Trophoblast cell (in vitro differentiated cells and primary cell): ENCODE measurements around the gene TCFL5.

Experiments
- DNase-seq, 2 donors: peaks; one replicate each; pipeline ENCODE4 v3.0.0-alpha.2; 2016
- H2AFZ ChIP-seq: 2 replicates; pipeline ENCODE4 v1.6.1; 2013; ENCODE audit warnings: low read length, moderate library complexity, mild to moderate bottlenecking; ENCODE audit not compliant: insufficient read depth, poor library complexity
- H2AK5ac ChIP-seq: 2 replicates; pipeline ENCODE4 v1.6.1; 2013; ENCODE audit warnings: mild to moderate bottlenecking, low read length
- H2BK120ac ChIP-seq: 2 replicates; pipeline ENCODE4 v1.6.1; 2013; ENCODE audit warnings: low read length, mild to moderate bottlenecking, moderate library complexity; ENCODE audit not compliant: insufficient read depth, poor library complexity
- H2BK12ac ChIP-seq: 2 replicates; pipeline ENCODE4 v1.6.1; 2013; ENCODE audit warnings: mild to moderate bottlenecking, low read length, moderate library complexity
- H2BK5ac ChIP-seq: 2 replicates; pipeline ENCODE4 v1.6.1; 2013; ENCODE audit warnings: low read length, low read depth, moderate library complexity, mild to moderate bottlenecking; ENCODE audit not compliant: poor library complexity
- H3K14ac ChIP-seq: 2 replicates; pipeline ENCODE4 v1.6.1; 2013; ENCODE audit warnings: mild to moderate bottlenecking, low read length
- H3K18ac ChIP-seq: 2 replicates; pipeline ENCODE4 v1.6.1; 2013; ENCODE audit warnings: mild to moderate bottlenecking, low read length
- H3K23ac ChIP-seq: 2 replicates; pipeline ENCODE4 v1.6.1; 2013; ENCODE audit warnings: low read length
- H3K27ac ChIP-seq: 2 replicates; pipeline ENCODE4 v1.5.1; 2013; ENCODE audit warnings: low read depth, mild to moderate bottlenecking, inconsistent platforms, low read length, moderate library complexity
- H3K27me3 ChIP-seq: 2 replicates; pipeline ENCODE4 v1.6.1; 2013; ENCODE audit warnings: inconsistent platforms, mild to moderate bottlenecking, low read length, moderate library complexity; ENCODE audit not compliant: insufficient read depth
- H3K36me3 ChIP-seq, 2 experiments: 1 replicate in 1 of 2; 2 replicates in 1 of 2; pipeline ENCODE4 v1.6.1; 2013; ENCODE audit warnings: low read length in 2 of 2, mild to moderate bottlenecking in 2 of 2, moderate library complexity in 1 of 2; ENCODE audit not compliant: insufficient read depth in 2 of 2, control insufficient read depth in 1 of 2
- H3K4ac ChIP-seq: 2 replicates; pipeline ENCODE4 v1.6.1; 2013; ENCODE audit warnings: low read depth, mild to moderate bottlenecking, low read length, moderate library complexity
- H3K4me1 ChIP-seq, 2 experiments: 1 replicate in 1 of 2; 2 replicates in 1 of 2; pipeline ENCODE4 v1.6.1; 2013; ENCODE audit warnings: low read length in 2 of 2, mild to moderate bottlenecking in 2 of 2, moderate library complexity in 1 of 2; ENCODE audit not compliant: insufficient read depth in 2 of 2, control insufficient read depth in 1 of 2
- H3K4me2 ChIP-seq: 2 replicates; pipeline ENCODE4 v1.6.1; 2013; ENCODE audit warnings: inconsistent platforms, mild to moderate bottlenecking, low read length, moderate library complexity
- H3K4me3 ChIP-seq: 2 replicates; pipeline ENCODE4 v1.5.1; 2013; ENCODE audit warnings: mild to moderate bottlenecking, low read depth, low read length, inconsistent platforms
- H3K79me1 ChIP-seq: one replicate; pipeline ENCODE4 v1.6.1; 2013; ENCODE audit warnings: low read length
- H3K79me2 ChIP-seq: 2 replicates; pipeline ENCODE4 v1.6.1; 2013; ENCODE audit warnings: low read length, mild to moderate bottlenecking; ENCODE audit not compliant: control insufficient read depth, insufficient read depth, poor library complexity
- H3K9ac ChIP-seq: 2 replicates; pipeline ENCODE4 v1.6.1; 2013; ENCODE audit warnings: mild to moderate bottlenecking, low read length
- H3K9me3 ChIP-seq: 2 replicates; pipeline ENCODE4 v1.6.1; 2013; ENCODE audit warnings: low read depth, mild to moderate bottlenecking, control low read depth, inconsistent platforms, low read length; ENCODE audit not compliant: insufficient read depth
- H4K12ac ChIP-seq: 2 replicates; pipeline ENCODE4 v1.6.1; 2013; ENCODE audit warnings: low read depth, mild to moderate bottlenecking, low read length, moderate library complexity
- H4K8ac ChIP-seq: 2 replicates; pipeline ENCODE4 v1.6.1; 2013; ENCODE audit warnings: low read depth, mild to moderate bottlenecking, low read length, moderate library complexity
- H4K91ac ChIP-seq: one replicate; pipeline ENCODE4 v1.6.1; 2013; ENCODE audit warnings: low read depth, mild to moderate bottlenecking, low read length, moderate library complexity
- WGBS: extraction: QIAGEN DNeasy Blood & Tissue Kit; methylation state at CpG from one replicate; pipeline ENCODE4 v1.1.7; 2013; ENCODE audit warnings: missing lambda C conversion rate; ENCODE audit not compliant: insufficient read length, insufficient coverage; ENCODE audit errors: extremely low coverage; 5-methylcytosine and 5-hydroxymethylcytosine counted together

TCFL5 gene

GRCh38 chr20:62832212-62832922 lies 29.3 kb downstream of the TCFL5 start:
- Histone ChIP-seq H2BK5ac (no peak overlapping the region), H4K12ac (no peak overlapping the region), H2AFZ (no peak overlapping the region), H3K4ac (no peak overlapping the region), H3K14ac (no peak overlapping the region), H3K36me3 (peaks cover 67 to 68% of the 10 kb centered on the region in 2 experiments), H3K9ac (no peak overlapping the region), H2AK5ac (no peak overlapping the region), H3K4me3 (no peak overlapping the region), H3K79me2 (no peaks in the 10 kb centered on the region), H3K18ac (no peak overlapping the region), H3K9me3 (no peaks in the 10 kb centered on the region), H3K4me2 (no peak overlapping the region), H3K79me1 (no peaks in the 10 kb centered on the region), H3K4me1 (peaks cover 6 to 12% of the 10 kb centered on the region in 2 experiments), H4K8ac (no peak overlapping the region), H2BK120ac (no peak overlapping the region), H3K23ac (no peak overlapping the region), H2BK12ac (no peak overlapping the region), H3K27me3 (no peaks in the 10 kb centered on the region), H4K91ac (no peak overlapping the region), H3K27ac (no peak overlapping the region)
- no CpG with 5 or more reads among the region's 22 CpGs for WGBS
- peak in 1 of 2 donors; percentile 33 for DNase-seq

GRCh38 chr20:62831854-62832211 lies 29.8 kb downstream of the TCFL5 start:
- Histone ChIP-seq H3K4me3 (no peak overlapping the region), H3K18ac (no peak overlapping the region), H3K4ac (no peak overlapping the region), H2AFZ (no peak overlapping the region), H3K4me2 (no peak overlapping the region), H3K36me3 (peaks cover 68 to 69% of the 10 kb centered on the region in 2 experiments), H3K79me2 (no peaks in the 10 kb centered on the region), H3K9me3 (no peaks in the 10 kb centered on the region), H3K4me1 (peaks cover 6 to 12% of the 10 kb centered on the region in 2 experiments), H4K91ac (no peak overlapping the region), H4K12ac (no peak overlapping the region), H3K14ac (no peak overlapping the region), H2AK5ac (no peak overlapping the region), H3K23ac (no peak overlapping the region), H3K79me1 (no peaks in the 10 kb centered on the region), H3K27me3 (no peaks in the 10 kb centered on the region), H2BK12ac (no peak overlapping the region), H4K8ac (no peak overlapping the region), H2BK5ac (no peak overlapping the region), H2BK120ac (no peak overlapping the region), H3K27ac (no peak overlapping the region), H3K9ac (no peak overlapping the region)
- no CpG with 5 or more reads among the region's 10 CpGs for WGBS
- no peak for DNase-seq

- H3K9ac ChIP-seq, result no peak overlapping the region
- H2BK120ac ChIP-seq, result no peak overlapping the region
- peaks cover 6 to 11% of the 10 kb centered on the region in 2 experiments for H3K4me1 ChIP-seq
- H3K4me2 ChIP-seq, result no peak overlapping the region
- no peak overlapping the region for H2AFZ ChIP-seq
- no peak overlapping the region for H2BK12ac ChIP-seq
- peaks cover 69% of the 10 kb centered on the region in 2 experiments for H3K36me3 ChIP-seq
- no peak overlapping the region for H3K18ac ChIP-seq
- no peak overlapping the region for H2AK5ac ChIP-seq
- no CpG with 5 or more reads among the region's 10 CpGs for WGBS
- no peak overlapping the region for H3K4me3 ChIP-seq
- no peak overlapping the region for H4K8ac ChIP-seq
- H3K79me1 ChIP-seq, result no peaks in the 10 kb centered on the region
- no peak overlapping the region for H3K23ac ChIP-seq
- H3K4ac ChIP-seq, result no peak overlapping the region
- H3K27ac ChIP-seq, result no peak overlapping the region
- H3K9me3 ChIP-seq, result no peaks in the 10 kb centered on the region
- H4K12ac ChIP-seq, result no peak overlapping the region
- H4K91ac ChIP-seq, result no peak overlapping the region
- no peaks in the 10 kb centered on the region for H3K27me3 ChIP-seq
- no peak overlapping the region for H3K14ac ChIP-seq
- DNase-seq, result no peak
- no peak overlapping the region for H2BK5ac ChIP-seq
- H3K79me2 ChIP-seq, result no peaks in the 10 kb centered on the region
Measured at GRCh38 chr20:62831361-62831788, 30.2 kb downstream of the TCFL5 start.

GRCh38 chr20:62830821-62831220 lies 30.8 kb downstream of the TCFL5 start:
- H3K79me2 ChIP-seq, result no peaks in the 10 kb centered on the region
- H4K12ac ChIP-seq, result no peak overlapping the region
- no peak overlapping the region for H2BK5ac ChIP-seq
- no peak overlapping the region for H4K91ac ChIP-seq
- no peaks in the 10 kb centered on the region for H3K9me3 ChIP-seq
- H3K4me1 ChIP-seq, result peaks cover 3 to 9% of the 10 kb centered on the region in 2 experiments
- no peak overlapping the region for H2BK120ac ChIP-seq
- WGBS, result no CpG with 5 or more reads among the region's 22 CpGs
- H2AFZ ChIP-seq, result no peak overlapping the region
- H3K27me3 ChIP-seq, result no peaks in the 10 kb centered on the region
- no peak overlapping the region for H2AK5ac ChIP-seq
- H3K4me3 ChIP-seq, result no peak overlapping the region
- H3K79me1 ChIP-seq, result no peaks in the 10 kb centered on the region
- H3K4me2 ChIP-seq, result no peak overlapping the region
- H3K27ac ChIP-seq, result no peak overlapping the region
- no peak overlapping the region for H3K9ac ChIP-seq
- DNase-seq, result no peak
- no peak overlapping the region for H4K8ac ChIP-seq
- no peak overlapping the region for H2BK12ac ChIP-seq
- H3K23ac ChIP-seq, result no peak overlapping the region
- H3K18ac ChIP-seq, result no peak overlapping the region
- peaks cover 69% of the 10 kb centered on the region in 2 experiments for H3K36me3 ChIP-seq
- no peak overlapping the region for H3K4ac ChIP-seq
- no peak overlapping the region for H3K14ac ChIP-seq
